HL-60 (cell line): ENCODE data around the gene DLGAP3.

ENCODE experiments used
- GABPA ChIP-seq: IDR thresholded peaks from 2 replicates; pipeline ENCODE4 v1.6.1; 2012; ENCODE audit warnings: low read depth
- POLR2AphosphoS5 ChIP-seq: IDR thresholded peaks from 2 replicates; pipeline ENCODE4 v1.6.1; 2012; ENCODE audit warnings: low read depth
- TF ChIP-seq, protein P1 (sequence below): IDR thresholded peaks from one replicate; pipeline ENCODE4 v1.5.1; 2011; ENCODE audit warnings: low read length, control low read depth, inconsistent platforms; ENCODE audit not compliant: insufficient read depth

DNA sequence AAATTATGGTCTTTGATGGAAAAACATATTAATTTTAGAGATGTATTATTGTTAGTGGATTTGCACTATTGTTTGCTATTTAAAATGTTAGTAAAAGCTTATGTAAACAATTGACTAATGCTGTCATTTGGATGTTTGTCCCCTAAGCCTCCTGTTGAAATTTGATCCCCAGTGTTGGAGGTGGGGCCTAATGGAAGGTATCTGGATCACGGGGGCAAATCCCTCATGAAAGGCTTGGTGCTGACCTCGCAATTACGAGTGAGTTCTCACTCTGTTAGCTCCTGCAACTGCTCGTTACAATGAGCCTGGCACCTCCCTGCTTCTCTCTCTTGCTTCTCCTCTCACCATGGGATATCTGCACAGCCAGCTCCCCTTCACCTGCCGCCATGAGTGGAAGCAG lies 41.4 kb upstream of the DLGAP3 start:
- TF ChIP-seq, protein P1, sequence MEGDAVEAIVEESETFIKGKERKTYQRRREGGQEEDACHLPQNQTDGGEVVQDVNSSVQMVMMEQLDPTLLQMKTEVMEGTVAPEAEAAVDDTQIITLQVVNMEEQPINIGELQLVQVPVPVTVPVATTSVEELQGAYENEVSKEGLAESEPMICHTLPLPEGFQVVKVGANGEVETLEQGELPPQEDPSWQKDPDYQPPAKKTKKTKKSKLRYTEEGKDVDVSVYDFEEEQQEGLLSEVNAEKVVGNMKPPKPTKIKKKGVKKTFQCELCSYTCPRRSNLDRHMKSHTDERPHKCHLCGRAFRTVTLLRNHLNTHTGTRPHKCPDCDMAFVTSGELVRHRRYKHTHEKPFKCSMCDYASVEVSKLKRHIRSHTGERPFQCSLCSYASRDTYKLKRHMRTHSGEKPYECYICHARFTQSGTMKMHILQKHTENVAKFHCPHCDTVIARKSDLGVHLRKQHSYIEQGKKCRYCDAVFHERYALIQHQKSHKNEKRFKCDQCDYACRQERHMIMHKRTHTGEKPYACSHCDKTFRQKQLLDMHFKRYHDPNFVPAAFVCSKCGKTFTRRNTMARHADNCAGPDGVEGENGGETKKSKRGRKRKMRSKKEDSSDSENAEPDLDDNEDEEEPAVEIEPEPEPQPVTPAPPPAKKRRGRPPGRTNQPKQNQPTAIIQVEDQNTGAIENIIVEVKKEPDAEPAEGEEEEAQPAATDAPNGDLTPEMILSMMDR = no peak
- no peak for TF ChIP-seq GABPA
- TF ChIP-seq POLR2AphosphoS5 = no peak
